Stimulated activated CD4-positive, alpha-beta T cell treated with anti-CD3 and anti-CD28 coated beads, TNF-alpha, amount 100 ng/mL, for 1 hour (primary cell): ENCODE results near the gene BAIAP2.

Experiments used
- DNase-seq, 3 donors: peaks; one replicate each; pipeline ENCODE4 v3.0.0-alpha.2; 2020; ENCODE audit warnings: low read depth in 3 of 3, low spot score in 1 of 3

The BAIAP2 gene

DNA sequence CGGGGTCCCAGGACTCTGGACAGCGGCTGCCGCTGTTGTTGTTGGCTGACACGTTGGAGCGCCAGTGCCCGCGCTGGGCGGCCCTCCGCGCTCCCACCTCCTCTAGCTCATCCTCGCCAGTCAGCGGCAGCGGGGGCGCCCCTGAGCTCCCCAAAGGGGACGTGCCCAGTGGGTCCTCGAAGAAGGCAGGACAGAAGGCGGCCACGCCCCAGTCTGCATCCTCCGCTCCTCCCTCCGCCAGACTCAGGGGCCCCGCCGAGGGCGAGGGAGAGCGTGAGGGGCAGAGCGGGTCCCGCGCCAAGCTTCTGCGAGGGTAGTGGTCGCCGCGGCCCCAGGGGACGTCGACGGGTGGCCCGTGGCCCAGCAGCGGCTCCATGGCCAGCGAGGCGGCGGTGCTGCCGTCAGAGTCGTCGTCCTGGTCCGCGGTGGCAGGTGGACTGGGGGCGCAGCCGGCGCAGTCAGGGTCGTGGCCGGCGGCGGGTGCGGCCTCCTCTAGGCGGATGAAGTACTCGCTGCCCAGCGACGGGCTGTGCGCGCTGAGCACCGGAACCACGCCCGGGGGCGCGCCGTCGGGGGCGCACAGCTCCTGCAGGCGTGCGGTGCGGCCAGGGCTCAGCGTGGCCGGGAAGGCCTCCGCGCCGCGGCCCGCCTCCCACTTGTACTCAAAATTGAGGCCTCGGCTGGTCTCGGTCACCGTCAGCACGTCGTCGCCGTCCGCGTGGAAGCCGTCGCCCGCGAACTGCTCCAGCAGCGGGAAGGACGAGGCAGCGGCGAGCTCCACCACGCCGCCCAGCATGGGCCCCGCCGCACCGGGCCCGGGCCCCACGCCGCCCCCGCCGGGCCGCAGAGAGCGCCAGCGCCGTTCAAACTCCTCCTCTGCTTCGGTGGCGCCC lies 87.1 kb downstream of the BAIAP2 start:
- no peak for DNase-seq

DNA sequence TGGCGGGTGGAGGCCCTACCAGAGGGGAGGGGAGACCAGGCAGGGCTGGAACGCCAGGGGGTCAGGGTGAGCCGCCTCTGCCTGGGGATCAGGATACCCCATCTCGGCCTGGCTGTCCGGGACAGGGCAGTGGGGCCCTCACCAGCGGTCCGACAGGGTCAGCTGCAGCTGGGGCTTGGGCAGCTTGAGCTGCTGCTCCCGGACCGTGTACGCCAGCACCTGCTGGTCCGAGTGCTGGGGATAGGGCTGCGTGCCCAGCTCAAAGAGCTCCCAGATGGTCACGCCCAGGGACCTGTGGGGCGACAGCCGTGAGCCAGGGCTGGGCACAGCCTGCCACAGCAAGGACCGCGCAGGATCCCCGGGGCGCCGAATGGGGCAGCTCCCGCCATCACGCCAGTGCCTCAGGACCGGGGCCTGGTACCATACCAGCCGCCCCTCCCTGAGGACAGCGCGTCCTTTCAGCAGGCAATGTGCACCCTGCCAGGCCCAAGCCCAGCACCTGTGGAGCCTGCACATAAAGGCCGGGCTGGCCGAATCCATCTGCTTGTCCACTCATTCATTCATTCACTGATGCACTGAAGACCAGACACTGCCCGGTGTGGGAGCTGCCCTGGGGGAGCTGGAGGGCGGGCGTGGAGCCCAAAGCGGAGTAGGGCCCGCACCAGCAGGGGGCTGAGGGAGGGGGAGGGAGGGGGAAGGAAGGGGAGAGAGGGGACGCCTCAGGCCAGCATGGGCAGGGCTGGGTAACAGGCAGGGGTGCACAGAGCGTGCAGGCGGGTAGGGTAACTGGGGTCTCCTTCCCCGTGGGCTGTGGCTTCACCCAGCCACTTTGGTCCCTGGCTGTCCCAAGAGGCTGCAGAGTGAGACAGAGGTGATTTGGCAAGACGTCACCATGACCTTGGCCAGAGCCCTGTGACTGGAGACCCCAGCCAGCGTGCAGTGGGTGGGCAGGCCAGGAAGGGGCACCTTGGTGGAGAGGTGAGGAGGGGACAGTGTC lies 88.4 kb downstream of the BAIAP2 start:
- no peak for DNase-seq

DNA sequence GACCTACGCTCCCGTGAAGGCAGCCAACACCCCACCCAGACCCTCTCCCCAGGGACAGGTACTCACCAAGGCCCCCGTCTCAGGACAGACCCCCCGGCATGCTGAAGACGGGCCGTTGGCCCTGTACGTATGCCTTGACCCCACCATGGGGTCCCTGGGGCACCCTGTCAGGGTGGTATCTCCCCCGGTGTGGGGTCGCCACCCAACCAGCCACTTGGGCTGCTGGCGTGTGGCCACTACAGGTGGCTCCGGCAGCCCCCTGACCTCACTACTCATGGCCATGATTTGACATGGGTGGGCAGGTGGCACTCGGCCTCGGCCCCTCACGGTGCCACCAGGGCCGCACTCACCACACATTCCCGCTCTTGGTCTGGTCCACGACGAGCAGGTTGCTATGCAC lies 89.4 kb downstream of the BAIAP2 start:
- no peak for DNase-seq

DNA sequence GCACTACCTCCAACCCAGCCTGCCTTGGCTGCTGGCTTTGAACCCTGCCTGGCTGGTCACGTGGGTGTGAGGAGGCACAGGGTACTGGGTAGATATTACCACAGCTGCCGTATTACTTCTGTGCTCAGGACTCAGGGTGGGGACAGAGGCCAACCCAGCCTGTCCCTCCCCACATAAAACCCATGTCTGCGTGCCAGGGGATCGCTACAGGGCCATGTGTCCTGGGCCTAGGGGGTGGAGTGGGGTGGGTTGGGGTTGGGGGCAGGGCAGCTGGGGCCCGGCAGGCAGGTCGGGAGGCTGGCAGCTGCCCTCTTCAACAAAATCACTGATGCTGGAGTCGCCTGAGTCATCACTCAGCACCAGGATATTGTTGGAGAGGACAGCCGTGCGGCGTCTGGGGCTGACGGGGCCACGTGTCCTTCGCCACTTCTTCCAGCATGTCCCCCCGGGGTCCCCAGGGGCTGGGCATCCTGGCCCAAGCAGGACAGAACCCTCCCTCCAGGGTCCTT lies 90.7 kb downstream of the BAIAP2 start:
- DNase-seq = no peak

DNA sequence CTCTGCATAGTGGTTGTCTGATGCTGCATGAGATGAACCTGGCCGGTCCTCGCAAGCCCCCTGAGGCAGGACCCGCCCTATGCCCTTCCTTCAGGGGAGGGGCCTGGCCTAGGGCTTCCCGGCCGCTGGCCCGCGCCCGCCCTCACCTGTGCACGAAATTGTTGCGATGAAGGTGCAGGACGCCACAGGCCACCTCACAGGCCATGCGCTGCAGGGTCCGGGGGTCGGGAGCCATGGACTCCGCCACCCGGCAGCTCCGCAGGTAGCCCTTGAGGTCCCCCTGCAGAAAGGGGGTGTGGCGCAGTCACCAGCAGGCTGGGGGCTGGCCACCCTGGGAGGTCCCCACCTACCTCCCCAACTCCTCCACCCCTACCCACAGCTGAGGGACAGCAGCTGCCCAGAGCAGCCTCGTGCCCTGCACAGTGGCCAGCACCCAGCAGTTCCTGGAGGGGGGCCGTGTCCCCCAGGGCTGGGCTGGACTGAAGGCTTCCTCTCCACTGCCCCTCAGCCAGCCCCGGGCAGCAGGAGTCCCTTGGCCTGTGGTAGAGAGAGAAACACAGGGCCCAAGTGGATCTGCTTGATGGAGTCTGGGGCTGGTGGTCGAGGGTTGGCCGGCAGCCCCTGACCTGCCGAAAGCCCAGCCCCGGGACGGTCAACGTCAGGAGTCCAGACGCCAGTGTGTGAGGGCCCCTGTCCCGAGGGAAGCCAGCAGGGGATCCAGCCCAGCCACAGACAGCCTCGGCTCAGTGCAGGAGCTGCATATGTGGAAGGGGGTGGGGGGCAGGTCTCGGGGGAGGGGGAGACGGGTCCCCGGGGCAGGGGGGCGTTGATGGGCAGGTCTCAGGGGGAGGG lies 91.6 kb downstream of the BAIAP2 start:
- no peak for DNase-seq

DNA sequence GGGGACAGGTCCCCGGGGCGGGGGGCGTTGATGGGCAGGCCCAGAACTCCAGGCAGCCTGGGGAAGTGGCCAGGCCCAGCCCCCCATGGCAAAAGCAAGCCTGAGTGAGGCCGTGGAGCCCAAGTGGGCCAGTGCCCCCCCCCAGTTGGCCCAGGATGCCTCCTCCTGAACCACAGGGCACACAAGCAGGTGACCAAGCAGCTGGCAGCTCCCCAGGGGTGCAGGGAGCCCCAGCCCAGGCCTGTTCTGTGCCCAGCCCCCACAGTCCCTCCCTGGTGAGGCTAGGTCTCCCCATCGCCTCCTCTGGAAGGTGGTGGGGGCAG lies 92.1 kb downstream of the BAIAP2 start:
- DNase-seq = no peak

DNA sequence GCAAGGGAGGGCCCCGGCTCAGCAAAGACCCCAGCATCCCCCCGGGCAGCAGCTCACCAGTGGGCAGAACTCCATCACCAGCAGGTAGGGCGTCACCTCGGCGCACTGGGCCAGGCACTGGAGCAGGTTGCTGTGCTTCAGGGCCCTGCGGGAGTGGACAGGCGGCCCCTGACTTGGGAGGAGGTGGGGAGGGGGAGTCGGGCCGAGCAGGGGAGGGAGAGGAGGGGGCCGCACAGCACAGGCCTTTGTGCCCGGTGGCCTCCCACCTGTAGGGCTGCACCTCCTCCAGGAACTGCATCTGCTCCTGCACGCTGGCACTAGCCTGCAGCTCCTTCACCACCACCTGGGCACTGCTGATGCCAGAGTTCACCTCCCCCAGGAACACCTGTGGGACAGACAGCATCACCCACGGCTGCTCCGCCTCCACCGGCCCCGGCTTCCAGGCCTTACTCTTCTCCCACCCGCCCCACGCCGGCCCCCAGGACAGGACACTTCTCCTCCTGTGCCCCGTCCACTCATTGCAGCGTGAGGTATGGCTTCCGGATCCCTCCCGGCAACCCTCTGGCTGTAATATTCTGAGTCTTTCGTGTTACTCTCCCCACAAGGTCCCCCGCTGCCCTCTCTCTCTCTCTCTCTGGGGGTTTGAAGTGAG lies 92.7 kb downstream of the BAIAP2 start:
- DNase-seq = no peak

DNA sequence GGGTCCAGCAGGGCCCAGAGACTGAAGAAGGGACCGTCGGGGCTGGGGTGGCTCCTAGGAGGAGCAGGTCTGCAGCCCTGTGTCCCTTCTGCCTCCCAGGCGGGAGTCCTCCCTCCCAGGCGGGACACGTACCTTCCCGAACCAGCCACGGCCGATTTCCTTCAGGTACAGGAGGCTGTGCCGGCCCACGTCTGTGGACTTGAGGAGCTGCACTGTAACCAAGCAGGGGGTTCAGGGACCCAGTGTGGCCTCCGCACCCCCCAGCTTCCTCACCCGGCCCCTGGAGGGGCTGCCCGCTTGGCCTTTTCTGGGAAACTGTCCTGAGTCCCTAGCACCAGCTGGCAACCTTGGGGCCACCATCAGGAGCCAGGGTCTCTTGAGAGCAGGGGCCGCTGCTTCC lies 93.4 kb downstream of the BAIAP2 start:
- DNase-seq = no peak

DNA sequence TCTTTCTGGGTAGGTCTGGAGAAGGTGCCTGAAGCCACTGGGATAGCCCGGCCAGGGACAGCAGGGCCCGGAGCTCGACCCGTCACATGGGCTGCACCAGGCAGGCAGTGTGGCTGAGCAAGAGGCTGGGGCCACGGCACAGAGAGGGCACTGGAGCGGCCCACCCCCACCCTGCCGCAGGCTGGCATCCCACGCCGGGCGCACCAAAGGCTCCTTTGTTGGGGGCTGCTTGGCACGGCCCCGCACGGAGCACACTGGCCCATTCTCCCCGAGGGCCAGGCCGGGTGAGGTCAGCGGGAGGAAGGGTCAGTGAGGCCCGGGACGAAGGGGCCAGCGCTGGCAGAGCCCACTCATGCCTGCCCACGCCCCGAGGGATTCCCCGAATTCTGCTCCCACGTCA lies 93.8 kb downstream of the BAIAP2 start:
- no peak for DNase-seq

DNA sequence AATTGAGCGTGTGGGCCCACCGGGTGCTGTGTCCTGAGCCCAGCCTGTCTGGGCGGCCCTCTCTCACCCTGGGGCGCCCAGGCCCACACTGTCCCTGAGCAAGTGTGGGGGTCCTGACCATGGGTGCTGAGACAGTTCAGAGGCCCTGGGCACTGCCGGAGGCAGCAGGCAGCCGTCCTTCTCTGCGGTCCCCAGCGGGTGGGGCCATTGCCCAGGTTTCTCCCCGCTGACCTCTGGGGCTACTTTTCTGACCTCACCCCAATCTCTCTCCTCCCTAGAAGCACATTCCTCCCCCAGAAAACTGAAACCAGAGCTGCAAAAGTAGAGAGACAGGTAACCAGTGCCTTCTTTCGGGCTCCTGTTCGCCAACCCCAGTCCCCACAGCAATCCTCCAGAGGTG lies 94.3 kb downstream of the BAIAP2 start:
- DNase-seq = no peak

DNA sequence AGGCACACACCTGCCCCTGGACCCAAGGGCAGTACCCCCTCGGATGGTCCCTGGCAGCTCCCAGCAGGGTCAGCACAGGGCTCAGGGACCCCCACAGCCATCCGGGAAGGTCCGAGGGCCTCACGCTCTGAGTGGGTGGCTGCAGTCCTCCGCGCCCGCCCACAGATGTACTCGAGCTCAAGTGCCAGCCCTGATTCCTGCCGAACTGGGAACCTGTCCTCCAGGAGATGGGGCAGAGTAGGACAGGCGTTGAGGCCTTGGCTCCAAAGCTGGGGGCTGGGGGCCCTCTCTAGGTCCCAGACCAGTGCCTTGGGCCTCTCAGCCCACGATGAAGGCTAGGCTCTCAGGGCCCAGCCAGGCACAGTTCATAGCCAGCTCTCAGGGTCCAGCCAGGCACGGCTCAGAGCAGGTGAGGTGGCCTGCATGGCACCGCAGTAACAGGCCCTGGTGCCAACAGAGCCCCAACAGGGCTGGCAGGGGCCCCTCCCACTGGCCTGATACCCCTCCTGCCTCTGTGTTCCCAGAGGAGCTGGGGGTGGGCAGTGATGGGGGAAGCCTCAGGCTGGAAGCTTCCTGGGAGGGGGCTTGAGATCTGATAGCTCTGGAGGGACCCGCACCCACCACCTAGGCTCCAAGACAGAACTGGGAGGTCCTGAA lies 94.9 kb downstream of the BAIAP2 start:
- DNase-seq = no peak

DNA sequence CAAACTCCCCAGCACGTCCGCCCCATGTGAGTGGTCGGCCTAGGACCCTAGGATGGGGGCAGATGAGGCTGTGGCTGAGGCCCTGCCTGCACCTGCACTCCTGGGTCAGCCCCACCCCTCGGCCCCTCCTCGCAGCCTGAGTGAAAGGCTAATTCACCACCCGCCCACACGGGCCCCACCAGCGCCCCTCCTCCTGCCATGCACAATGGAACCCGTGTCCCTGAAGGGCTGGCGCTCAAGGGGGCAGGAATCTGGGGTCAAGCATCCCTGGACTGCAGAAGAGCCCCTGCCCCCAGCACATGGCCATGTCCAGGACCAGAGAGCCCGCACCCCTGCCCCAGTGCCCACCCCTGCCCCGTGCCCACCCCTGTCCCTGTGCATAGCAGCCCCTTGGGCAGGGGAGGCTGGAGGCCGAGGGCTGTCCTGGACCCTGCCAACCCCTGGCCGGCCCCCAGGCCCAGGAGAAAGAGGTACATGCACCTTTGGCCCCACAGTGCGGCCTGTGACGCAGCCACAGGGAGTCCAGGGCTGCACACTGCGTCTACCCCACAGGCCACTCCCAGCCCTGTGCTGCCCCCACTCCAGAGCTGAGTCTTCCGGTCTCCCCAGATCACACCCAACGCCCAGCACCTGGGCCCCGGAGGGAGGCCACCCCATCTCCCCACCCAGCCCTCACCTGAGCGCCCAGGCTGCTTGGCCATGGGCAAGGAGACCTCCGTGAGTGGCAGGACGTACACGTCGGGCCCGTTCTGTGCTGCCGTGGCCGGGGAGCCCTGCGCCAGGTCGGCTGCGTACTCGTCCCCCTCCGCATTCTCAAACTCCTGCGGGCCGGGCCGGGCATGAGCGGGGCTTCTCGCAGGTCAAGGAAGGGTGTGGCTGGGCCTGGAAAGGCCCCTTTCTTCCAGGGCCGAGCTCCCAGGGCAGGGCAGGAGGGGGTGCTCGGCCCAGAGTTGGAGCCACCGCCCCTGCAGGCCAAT lies 95.7 kb downstream of the BAIAP2 start:
- no peak for DNase-seq

DNA sequence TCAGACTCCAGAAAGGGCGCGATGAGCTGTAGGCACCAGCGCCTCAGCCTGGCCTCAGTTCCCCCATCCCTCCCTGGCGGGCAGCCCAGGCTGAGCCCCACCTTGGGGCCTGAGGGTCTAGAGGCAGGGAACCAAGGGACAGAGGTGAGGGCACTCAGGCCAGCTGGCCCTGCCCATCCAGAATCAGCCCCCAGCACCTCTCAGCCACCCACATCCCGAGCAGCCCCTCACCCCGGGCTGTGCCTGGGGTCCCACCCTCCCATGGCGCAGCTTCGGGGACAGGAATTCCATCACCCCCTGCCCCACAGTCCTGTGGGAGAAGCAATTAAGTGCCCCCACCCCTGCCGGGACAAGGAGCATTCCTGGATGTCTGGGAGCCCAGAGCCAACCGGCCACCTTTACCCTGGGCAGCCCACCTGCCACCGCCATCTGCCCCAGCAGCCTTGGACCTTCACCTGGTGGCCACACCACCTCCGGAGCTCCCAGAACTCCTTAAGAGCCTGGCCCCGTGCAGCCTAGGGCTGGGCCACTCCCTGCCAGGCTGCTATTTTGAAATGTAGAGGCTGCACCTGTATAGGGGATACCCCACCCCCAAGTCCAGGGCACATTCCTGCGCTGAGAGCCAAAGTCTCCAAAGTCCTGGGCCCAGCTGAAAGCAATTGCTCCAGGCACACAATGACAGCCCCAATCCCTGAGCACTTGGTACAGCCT lies 96.7 kb downstream of the BAIAP2 start:
- DNase-seq = no peak

DNA sequence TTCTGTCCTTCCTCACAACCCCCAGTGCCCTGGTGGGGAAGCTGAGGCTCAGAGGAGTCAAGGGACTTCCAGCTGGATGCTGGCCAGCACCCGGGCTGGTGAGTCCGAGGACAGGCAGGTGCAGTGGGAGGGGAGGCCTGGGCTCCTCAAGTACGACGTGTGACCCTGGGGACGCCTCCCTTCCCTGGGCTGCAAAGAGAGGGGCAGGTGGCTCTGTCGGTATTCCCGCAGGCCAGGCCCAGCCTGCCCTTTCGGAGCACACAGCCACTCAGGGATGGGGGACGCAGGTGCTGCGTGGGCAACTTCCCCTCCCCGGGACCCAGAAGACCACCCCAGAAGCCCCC lies 97.2 kb downstream of the BAIAP2 start:
- no peak for DNase-seq

DNA sequence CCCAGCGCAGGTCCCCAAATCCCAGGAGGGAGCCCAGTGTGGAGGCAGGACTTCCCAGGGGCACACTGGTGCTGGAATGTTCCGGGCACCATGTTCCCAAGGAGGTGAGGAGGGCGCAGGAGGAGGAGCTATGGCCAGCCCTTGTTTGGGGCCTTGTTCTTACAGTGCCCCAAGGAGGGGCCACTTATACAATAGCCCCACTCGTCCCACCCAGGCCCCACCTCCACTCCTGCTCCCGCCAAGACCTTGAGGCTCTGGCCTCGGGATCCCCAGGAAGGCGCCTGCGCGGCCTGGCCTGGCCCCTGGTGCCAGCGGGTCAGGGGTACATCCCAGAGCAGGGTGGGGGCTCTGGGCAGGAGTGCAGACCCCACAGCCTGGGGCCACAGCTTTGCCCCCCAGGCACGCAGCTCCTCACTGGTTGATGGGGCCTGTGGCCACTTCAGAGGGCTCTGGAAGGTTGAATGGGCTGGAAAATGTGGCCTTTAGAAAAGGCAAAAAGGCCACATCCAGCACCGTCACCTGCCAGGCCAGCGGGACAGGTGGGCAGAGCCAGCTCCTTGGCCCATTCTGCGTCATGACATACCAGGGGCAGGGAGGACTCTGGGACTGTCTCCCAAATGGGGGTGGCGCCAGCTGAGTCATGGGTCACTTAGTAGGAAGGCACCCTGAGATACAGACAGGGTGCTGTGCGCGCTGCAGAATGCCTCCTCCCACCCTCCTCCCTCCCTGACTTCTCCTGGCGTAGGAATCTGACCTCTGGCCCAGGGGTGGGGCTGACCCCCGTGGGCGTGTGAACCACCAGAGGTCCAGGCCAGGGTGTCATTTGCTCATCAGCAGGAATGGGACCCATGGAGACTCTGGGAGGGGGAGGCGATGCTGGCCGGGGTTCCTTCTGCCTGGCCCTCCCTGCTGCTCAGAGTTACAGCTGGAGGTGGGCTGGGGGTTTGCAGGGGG lies 98.1 kb downstream of the BAIAP2 start:
- DNase-seq = no peak

DNA sequence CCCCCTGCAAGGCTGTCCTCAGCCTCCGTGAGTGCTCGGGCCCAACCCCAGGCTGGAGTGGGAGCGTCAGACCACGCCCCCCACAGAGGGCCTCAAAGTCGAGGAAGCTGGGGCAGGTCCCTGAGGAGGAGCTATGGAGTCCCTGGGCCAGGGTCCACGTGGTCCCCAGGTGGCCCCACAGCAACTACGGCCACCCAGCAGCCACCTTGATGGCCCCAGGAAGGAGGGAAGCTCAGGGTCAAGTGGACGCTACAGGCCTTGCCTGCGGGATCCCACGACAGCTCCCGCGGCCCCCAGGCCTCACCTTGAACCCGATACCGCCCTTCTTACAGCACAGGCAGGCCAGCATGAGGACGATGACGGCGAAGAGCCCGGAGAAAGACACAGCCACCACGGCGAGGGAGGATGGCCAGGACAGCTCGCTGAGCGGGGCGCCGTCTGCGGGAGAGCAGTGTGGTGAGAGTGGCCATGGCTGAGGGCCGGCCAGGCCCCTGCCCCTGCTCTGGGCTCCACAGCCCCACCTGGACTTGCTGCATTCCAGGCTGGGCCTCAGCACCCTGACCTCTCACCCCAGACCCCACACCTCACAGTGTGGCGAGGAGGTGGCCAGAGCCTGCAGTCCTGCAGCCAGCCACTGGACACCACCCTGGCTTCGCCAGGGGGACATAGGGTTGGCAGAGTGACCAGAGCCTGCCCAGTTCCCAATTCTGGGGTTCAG lies 99.3 kb downstream of the BAIAP2 start:
- DNase-seq = no peak
